T-helper 9 cell (primary cell): ENCODE data around the gene ZNF784.

Experiments
- DNase-seq: peaks from one replicate; pipeline ENCODE4 v3.0.0-alpha.2; 2020

Gene ZNF784

DNA sequence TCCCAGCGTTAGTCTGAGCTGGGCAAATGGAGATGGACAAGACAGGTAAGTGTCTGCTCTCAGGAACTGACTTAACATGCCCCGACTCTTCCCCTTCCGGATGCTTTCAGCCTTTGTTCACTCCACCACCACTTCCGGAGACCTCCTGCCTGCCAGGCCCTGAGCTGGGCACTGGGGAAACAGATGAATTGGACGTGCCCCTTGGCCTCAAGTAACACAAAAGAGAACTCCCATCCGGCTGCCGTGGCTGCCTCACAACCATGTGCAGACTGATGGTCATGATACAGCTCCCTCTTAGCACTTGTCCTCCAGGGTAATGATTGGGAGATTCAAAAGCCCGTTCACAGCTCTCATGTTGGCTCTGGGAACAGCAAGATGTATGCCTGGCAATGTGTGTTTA, 6.9 kb downstream of the ZNF784 start:
- DNase-seq, result no peak

DNA sequence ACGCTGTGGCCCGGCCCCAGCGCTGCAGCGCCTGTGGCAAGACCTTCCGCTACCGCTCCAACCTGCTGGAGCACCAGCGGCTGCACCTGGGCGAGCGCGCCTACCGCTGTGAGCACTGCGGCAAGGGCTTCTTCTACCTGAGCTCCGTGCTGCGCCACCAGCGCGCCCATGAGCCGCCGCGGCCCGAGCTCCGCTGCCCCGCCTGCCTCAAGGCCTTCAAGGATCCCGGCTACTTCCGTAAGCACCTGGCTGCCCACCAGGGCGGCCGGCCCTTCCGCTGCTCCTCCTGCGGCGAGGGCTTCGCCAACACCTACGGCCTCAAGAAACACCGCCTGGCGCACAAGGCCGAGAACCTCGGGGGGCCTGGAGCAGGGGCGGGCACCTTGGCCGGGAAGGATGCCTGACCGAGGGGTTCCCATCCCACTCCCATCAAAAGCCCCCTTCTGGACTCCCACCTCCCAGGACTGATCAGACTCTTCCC, 7.9 kb downstream of the ZNF784 start:
- DNase-seq, result no peak

- no peak for DNase-seq
Observed at GRCh38 chr19:55615543-55616394, 8.6 kb downstream of the ZNF784 start.

GRCh38 chr19:55614711-55615542, 9.4 kb downstream of the ZNF784 start:
- DNase-seq, result no peak

GRCh38 chr19:55613930-55614710, 10.2 kb downstream of the ZNF784 start:
- DNase-seq, result no peak

DNA sequence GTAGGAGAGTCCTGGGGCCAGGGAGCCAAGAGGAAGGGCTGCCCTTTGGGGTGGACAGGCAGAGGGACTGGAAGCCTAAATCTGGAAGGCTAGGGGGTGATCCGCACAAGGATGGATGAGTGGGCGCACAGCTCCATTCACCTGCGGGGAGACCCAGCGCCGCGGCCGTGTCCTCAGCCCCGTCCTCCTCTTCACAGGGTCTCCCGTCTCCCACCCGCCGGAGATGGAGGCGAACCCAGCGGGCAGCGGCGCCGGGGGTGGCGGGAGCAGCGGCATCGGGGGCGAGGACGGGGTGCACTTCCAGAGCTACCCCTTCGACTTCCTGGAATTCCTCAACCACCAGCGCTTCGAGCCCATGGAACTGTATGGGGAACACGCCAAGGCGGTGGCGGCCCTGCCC, 11.0 kb downstream of the ZNF784 start:
- DNase-seq, result no peak

DNA sequence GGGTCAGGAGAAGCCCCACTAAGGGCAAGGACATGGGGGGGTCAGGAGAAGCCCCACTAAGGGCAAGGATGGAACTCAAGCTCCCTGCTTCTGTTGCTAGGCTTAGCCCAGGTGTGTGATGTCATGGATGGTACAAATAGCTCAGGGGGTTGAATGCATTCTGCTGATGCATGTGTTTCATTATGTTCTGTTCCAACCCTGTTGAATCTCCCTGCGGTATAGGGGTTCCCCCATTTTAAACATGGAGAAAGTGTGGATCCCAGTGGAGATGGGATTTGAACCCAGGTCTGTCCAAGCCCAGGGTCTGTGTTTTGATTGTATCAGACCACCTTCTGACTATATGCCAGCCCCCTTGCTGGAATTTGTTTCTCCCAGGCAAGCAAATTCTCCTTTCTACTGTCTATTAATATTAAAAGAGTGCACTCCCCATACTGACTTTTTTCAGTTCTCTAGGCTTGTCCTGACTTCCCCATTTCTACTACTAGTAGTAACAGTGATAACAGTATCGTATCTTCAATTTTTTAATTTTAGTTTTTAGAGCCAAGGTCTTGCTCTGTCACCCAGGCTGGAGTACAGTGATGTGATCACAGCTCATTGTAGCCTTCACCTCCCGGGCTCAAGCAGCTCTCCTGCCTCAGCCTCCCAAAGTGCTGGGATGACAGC, 12.3 kb downstream of the ZNF784 start:
- DNase-seq, result no peak

DNA sequence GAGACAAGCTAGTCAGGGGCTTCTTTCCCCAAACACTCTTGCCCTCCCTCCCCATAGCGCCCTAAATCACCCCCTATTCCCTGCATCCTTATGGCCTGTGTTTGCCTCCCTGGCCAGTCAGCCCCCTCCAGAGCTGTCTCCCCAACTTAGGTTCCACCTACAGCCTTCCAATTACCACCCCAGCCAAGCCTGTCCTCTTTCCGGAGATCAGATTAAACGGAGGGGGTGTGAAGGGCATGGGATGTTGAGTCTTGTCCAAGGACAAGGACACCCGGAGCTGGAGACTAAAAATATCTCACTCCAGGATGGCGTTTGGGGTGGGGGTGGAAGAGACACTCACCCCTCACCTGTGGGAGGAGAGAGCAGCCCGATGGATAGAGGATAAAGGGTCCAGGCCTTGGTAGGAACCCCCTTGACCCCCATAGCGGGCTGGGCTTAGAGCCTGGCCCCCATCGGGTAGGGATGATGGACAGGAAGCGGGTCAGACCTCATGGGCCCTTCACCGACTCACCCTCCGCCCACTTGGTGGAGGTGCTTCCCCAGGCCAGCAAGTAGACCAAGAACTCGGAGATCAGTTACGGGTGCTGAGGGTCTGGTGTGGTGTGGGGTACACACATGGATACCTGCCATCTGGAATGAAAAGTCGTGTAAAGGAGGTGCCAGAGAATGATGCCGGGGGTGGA, 12.9 kb downstream of the ZNF784 start:
- DNase-seq, result no peak

GRCh38 chr19:55609326-55609725, 15.0 kb downstream of the ZNF784 start:
- DNase-seq, result no peak

GRCh38 chr19:55606817-55607216, 17.5 kb downstream of the ZNF784 start:
- no peak for DNase-seq

DNA sequence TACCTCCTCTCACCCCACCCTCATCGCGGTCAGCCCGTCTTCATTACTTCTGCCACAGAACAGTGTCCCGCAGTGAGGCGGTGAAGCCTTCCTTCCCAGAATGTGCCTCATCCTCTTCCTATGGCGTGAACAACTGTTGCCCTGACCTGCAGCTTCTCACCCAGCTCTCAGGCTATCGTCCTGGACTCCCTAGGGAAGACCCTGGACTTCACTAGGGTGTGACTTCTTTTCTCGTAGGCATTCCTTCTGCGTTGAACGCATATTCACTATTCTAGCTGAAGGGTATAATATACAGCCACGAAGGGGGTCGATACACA, 17.9 kb downstream of the ZNF784 start:
- no peak for DNase-seq

- peak; percentile 63 for DNase-seq
Observed at GRCh38 chr19:55605637-55606470, 18.5 kb downstream of the ZNF784 start, which contains the start of gene ZNF865. Gene ZNF865 (plus strand): TSS chr19:55605647. CDS start chr19:55613619, 7,972 bp downstream.

DNA sequence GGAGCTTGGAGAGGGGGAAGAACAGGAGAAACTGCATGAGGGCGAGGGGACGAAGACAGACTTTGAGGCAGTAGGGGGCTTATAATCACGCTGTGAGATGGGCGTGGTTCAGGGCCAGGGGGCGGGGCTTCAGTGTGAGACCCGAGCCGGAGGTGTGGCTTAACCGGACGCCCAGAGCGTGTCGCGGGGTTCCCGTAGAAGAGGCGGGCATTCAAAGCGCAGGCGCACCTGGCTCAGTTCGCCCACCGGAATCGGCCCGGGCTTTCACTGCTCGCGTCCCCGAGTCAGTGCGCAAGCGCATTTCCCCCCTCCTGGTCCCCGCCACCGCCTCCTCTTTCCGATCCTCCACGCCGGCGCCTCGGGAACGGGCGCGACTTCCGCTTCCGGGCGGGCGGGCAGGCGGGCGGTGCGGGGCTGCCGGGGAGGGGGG, 19.1 kb downstream of the ZNF784 start:
- DNase-seq, result peak; percentile 97

DNA sequence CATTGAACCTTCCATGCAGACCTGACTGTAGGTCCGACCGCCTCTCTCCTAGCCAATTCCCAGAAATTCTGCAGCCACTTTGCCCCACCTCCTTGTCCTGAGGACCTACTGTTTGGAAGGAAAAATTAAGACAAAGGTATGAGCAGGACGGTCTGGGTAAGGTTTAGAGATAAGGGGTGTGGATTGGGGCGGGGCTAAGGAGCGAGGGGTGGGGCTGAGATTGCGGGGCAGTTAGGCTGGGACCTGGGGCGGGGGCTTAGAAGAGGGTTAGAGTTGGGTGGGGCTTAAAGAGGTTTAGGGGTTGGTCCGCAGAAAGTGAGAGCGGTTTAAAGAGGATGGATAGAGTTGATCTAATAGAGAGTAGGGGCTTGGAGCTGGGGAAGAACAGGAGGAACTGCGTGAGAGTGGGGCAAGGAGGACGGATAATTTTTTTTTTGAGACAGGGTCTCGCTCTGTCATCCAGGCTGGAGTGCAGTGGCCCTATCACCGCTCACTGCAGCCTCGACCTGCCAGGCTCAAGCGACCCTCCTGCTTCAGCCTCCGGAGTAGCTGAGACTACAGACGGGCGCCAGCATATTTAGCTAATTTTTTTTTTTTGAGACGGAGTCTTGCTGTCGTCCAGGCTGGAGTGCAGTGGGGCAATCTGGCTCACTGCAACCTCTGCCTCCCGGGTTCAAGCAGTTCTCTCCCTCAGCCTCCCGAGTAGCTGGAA, 20.6 kb downstream of the ZNF784 start:
- no peak for DNase-seq

GRCh38 chr19:55603115-55603514, 21.3 kb downstream of the ZNF784 start:
- no peak for DNase-seq

- no peak for DNase-seq
Observed at GRCh38 chr19:55602104-55603001, 22.0 kb downstream of the ZNF784 start.

- DNase-seq, result no peak
Observed at GRCh38 chr19:55601084-55601483, 23.3 kb downstream of the ZNF784 start.

- DNase-seq, result no peak
Observed at GRCh38 chr19:55600662-55601028, 23.7 kb downstream of the ZNF784 start.
